HG03097 (cell line): ENCODE measurements around the gene INF2.

Experiments used
- ATAC-seq: cut with Tn5 transposase; IDR thresholded peaks from one replicate; pipeline ENCODE4 v1.9.1; 2021; ENCODE audit not compliant: unreplicated experiment, low FRiP score

Gene INF2

DNA sequence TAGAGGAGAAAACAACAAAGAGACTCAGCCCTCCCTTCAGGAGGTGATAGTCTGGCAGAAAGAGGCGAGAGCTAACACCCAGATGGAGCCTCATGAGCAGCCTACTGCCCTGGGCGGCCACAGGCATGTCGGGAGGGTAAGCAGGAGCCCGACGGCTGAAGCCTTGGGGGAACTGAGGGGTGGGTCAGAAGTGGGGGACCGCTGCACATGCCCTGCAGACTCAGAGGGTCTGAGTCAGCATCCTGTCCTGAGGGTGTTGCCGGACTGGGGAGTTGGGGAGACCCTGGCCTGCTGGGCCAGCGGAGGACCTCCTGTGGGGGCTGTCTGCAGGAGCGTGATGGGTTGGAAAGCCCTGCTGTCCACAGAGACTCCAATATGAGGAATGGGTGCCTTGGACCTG, 15.9 kb upstream of the INF2 start:
- no peak for ATAC-seq

DNA sequence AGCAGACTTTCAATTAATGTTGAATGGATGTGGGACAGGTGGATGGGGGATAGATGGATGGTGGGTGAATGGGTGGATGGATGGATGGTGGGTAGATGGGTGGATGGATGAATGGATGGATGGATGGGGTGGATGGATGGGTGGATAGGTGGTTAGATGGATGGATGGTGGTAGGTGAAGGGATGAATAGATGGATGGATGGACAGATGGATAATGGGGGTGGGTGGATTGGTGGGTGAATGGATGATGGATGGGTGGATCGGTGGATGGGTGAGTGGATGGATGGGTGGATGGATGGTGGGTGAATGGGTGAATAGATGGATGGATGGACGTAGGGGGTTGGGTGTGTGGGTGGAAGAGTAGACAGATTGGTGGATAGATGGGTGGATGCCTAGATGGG, 14.0 kb upstream of the INF2 start:
- ATAC-seq: no peak

DNA sequence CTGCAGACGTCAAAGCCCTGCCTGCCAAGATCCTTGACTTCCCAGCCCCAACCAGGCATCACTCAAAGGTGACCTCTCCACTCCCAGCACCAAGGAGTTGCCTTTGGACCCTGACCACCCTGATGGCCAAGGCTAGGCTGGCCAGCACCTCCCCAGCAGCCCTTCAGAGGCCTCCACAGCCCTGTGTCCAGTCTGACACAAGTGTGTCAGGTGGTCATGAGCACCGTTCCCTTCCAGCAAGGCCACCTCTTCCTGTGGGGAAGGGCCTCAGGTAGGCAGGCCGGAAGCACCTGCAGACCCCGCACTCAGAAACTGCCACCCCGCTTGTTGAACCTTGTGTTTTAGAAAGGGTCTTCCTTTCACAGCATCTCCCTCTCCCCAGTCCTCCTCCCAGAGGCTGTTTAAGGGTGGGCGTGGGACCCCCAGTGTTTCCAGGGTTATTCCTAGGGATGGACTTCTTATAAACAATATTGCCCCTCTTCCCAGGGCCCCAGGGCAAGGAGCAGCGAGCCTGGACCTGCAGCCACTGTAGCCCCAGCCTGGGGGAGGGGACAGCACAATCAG, 13.2 kb upstream of the INF2 start:
- ATAC-seq: no peak

DNA sequence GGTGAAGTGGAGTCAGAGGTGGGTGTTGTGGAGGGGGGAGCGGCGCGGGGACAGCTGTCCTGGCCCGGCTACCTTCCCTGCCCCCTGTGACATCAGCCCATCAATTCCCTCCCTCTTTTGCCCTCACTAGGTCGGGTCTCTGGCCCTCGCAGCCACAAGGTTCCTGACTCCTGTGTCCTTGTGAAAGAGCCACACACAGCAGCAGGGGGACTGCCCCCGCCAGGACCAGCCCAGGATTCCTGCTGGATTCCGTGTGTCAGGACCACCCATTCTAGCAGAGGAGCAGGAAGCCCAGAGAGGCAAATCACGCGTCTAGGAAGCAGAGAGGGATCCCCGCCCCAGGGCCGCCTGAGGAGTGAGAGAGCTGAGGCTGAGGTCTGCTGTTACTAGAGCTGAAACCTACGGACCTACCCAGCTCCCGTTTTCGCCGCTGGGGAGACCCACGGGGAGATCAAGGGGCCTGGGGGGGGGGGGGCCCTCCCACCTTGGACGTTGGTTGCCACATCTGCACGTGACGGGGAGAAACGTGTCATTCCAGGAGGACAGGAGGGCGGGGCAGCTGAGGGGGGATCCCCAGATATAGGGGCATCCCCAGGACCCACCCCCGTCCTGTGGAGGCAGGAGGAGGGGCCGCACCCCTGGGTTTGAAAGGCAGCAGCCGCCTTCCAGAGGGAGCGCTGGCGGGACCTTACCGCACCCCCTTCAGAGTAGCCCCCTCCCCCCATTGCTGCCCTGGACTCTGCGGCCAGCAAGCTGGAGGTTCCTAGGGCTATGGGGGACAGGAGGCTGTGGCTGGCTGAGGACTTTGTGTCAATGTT, 12.5 kb upstream of the INF2 start:
- ATAC-seq: no peak

DNA sequence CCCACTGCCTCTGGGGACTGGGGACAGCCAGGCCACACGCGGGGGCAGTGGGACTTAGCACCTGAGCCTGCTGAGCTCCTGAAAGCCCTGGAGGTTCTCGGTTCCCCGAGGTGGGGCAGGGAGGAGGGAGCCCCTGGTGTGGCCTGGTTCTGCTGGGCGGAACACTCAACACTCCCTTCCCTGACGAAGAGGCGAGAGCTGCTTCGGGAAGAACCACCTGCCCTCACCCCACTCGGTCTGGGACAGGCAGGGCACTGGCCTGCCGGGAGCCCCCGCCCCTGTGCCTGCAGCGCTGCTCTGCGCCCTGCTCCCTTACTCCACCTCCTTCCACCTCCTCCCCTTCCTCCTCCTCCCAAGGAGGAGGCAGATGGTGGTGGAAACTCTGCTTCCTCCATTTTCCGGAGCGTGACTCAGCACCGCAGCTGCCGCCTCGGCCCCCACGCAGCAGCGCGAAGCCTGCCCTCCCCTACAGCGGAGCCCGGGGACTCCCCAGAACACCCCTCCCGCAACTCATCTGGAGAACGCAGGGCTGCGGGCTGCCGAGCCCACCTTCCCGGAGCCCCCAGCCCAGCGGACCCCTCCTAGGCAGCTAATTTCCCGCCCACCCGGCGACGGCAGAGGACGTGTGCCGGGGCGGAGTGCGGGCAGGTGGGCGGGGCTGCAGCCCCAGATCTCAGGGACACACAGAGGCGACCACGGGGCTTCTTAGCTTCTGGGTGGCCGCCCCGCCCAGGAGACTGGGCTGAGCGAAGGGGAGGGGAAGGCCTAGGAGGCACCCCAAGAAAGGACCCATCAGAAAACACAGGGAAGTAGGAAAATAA, 11.7 kb upstream of the INF2 start:
- peak; percentile 45 for ATAC-seq

DNA sequence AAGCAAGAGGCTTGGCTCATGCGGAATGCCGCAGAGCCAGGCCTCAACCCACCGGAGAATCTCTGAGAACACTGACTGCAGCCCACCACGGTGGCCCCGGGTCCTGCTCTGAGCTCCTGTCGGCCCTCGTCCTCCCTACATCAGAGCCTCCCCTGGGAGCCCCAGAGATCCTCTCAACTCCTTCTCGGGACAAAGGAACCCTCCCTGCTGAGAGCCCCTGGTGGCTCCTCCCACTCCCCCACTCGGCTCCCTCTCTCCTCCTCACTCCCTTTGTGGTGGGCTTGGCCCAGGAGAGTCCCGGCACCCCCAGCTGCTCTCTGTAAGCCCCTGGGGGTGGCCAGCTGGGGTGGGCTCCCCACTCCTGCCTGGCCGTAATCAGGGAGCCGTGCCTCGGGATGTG, 11.1 kb upstream of the INF2 start:
- ATAC-seq: no peak

DNA sequence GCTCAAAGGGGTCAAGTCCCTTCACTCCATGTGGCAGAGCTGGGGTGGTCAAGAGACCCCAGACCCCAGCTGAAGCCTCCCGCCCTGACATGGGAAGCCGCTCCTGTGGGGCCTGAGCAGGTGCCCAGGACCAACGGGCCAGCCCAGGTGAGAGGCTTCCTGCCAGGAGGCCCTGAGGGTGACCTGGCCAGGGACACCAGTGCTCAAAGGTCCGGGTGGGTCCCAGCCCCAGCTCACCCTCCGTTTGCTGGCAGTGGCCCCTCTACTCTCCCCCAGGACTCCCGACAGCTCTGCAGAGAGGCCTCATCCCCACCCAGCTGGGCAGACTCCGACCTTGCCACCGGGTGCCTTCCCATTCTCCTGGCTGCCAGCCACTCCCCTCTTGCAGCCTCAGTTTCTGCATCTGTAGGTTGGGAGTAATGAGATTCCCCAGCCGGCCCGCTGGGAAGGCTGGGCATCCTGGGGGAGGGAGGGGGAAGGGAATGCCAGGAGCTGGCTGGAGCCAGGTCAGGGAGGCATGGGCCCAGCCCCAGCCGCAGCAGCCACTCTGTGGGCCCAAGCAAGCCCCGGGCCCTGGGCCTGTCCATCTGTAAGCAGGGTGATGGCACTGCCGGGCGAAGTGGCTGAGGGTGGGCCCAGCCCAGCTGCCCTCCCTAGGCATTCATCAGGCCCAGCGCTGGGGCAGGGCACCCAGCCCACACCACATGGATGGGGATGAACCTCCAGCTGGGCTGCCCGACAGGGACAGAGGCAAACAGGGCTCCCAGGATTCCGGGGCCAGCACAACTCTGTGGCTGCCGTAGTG, 10.3 kb upstream of the INF2 start:
- ATAC-seq: no peak

DNA sequence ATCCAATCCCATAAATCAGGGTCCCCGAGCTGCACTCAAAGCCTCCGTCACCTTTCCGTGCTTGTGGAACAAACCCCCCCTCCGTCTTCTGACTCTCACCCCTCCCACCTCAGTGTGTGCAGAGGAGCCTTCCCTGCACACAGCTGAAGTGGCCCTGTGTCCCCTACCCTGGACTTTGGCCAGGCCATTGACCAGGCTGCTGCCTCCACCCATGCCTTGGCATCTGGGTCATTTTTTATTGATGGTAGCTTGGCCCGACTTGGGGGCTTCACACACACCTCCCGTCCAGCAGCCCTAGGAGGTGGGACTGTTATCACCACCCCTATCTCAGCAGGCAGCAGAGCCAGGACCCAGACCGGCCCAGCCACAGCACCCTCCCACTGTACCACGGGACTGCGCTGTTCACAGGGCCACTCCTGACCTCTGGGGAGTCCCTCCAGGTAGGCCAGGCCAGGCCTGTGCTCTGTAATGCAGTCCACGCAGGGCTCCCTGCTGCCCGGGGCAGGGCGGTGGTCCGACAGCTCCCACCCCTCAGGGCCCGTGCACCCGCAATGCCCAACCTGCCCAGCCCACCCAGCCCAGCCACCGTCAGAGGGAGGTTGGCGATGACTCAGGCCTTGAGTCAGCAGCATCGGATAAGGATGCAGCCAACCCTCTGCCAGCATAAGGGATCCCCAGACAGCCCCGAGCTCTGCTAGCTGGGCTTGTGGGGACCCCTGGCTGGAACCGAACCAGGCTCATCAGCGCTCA, 9.2 kb upstream of the INF2 start:
- no peak for ATAC-seq

DNA sequence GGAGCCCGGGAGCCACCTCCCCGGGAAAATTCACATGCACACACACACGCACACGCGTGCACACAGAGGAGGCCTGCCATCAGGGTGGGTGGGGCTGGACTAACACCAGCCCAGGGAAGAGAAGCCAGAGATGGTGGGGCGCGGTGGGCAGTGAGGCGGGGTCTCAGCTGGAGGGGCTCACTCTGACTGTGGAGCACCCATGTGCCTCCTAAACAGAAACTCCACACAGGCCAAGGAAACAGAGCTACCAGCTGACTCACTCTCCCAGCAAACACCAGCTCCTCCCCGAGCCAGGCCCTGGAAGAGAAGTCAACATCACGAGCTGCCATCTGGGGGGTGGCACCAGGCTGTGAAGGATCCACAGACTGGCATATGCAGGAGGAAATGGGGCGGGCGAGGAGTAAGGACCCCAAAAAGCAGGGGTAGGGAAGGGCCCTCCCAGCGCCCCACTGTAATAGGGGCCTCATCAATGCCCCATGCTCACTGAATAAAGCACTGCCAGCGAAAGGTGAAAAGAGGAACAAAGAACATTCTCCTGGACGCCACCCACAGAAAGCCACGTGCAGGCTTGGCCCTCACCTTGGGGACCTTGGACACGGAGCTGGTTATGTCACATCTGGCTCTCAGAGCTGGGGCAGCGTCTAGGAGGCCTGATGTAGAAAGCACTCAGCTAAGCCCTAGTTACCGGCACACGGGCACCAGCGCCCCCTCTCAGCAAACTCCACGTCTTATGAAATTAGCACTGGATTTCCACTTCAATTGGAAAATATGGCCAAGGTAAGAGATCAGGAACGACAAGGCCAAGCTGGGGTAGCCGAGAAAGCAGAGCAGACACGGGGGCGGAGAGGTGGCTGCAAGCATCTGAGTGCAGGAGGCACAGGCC, 8.4 kb upstream of the INF2 start:
- ATAC-seq: no peak

DNA sequence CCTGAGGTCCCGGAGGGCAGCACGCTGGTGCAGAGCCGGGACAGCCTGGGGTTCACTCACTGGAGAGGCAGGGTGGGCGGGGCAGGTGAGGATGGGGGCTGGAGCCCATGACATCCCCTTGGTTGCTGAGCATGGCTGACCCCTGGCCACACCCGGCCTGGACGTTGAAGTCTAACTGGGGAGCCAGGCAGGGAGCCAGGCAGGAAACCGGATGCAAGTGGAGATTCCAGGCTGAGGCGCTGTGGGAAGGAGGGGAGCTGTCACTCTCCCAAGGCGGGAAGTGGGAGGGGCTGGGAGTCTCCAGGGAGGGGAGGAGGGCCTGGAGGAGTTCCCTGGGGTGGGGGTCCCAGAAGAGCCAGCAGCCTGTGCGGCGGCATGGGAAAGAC, 7.7 kb upstream of the INF2 start:
- no peak for ATAC-seq

DNA sequence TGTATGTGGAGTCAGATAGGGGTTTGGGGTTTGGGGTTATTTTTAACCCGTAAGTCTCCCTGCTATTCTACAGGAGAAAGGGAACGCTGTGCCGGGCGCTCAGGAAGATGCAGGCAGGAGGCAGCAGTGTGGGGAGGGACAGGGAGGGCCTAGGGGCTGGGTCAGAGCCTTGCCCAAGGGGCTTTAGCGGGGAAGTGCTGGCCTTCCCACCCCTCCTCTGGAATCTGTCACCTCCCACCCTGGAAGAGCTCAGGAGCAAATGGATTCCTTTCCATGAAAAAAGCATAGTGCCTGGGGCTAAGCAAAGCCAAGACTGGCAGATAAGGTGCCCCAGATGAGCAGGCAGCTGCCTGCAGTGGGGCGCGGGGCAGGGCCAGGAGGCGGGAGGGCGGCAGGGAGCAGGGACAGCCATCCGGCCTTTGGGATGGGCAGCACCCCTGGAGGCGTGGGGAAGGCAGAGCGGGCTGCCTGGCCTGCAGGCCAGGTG, 7.3 kb upstream of the INF2 start:
- no peak for ATAC-seq

DNA sequence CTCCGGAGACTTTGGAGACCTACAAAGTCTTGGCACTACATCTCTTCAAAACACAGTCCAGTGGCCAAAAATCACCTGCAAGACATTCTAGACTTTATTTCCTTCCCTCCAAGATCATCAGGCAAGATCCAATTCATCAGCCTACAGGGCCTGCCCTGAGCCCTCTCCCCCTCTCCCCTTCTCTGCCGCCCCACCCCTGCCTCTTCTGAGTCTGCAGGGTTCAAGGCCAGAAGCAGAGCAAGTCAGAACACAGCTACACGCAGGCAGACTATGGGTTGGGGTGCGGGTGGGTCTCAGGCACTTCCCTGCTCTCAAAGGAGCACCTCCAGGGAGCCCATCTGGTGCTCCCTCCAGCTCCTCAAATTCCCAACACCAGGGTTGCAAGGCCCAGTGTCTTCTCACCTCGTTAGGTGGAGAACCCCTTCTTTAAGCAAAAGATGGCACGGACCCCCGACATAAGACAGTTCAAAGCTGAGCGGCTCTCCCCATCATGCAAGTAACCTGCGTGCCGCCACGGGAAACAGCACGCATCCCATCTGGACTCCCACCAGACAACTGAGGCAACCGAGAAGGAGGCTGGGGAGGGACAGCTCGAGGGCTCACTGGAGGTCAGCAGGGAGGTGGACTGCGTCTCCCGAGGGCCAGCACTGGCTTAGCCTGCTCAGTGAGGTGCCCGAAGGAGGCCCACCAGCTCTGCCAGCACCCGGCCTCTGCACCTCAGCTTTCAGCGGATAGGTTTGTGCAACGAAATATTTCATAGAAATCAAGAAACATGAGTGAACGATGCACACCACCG, 5.6 kb upstream of the INF2 start:
- no peak for ATAC-seq

DNA sequence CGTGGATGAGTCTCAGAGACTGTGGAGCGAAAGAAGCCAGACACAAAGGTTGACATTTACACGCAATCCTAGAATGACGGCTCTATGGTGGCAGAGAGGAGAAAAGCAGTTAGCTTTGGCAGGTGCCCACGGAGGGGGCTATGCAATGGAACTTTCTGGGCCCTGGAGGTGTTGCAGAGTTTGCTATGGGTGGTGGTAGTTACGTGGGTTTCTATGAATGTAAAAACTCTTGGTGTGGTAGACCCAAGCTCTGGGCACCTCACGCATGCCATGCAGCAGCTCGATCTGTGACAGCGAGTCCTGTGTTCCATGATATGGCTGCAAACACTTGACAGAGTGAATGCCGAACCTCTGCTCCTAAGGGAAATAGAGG, 5.0 kb upstream of the INF2 start:
- no peak for ATAC-seq

DNA sequence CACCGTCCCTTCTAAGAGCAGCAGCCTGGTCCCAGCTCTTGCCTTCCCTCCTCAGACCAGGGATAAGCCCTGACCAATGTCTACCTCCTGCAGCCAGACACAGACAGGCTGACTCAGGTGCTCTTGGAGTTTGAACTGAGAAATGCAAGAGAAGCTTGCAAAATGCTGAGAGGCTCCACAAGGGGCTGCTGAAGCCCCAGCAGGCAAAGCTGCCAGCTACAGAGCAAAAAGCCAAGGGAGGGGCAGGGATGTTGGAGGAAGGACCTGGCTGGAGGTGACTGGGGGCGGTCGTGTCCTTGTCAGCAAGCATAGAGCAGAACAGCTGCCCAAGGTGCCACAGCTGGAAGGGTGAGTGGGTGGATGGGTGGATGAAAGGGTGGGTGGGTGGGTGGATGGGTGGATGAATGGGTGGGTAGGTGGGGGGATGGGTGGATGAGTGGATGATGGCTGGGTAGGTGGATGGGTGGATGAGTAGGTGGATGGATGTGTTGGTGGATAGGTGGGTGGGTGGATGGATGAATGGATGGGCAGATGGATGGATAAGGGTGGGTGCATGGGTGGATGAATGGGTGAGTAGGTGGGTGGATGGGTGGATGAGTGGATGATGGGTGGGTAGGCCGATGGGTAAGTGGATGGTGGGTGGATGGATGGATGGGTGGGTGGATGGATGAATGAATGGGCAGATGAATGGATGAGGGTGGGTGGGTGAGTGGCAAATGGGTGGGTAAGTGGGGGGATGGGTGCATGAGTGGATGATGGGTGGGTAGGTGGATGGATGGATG, 4.0 kb upstream of the INF2 start:
- no peak for ATAC-seq

DNA sequence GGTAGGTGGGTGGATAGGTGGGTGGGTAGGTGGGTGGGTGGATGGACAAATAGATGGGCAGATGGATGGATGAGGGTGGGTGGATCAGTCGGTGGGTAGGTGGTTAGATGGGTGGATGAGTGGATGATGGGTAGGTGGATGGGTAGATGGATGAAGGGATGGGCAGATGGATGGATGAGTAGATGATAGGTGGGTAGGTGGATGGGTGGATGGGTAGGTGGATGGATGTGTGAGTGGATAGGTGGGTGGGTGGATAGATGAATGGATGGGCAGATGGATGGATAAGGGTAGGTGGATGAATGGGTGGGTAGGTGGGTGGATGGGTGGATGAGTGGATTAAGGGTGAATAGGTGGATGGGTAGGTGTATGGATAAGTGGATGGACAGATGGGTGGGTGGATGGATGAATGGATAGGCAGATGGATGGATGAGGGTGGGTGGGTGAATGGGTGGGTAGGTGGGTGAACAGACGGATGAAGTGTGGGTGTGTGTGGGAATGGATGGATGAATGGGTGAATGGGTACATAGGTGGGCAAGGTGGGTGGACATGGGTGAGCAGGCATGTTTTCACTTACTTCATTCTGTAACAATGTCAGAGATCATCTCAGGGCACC, 3.3 kb upstream of the INF2 start:
- no peak for ATAC-seq

DNA sequence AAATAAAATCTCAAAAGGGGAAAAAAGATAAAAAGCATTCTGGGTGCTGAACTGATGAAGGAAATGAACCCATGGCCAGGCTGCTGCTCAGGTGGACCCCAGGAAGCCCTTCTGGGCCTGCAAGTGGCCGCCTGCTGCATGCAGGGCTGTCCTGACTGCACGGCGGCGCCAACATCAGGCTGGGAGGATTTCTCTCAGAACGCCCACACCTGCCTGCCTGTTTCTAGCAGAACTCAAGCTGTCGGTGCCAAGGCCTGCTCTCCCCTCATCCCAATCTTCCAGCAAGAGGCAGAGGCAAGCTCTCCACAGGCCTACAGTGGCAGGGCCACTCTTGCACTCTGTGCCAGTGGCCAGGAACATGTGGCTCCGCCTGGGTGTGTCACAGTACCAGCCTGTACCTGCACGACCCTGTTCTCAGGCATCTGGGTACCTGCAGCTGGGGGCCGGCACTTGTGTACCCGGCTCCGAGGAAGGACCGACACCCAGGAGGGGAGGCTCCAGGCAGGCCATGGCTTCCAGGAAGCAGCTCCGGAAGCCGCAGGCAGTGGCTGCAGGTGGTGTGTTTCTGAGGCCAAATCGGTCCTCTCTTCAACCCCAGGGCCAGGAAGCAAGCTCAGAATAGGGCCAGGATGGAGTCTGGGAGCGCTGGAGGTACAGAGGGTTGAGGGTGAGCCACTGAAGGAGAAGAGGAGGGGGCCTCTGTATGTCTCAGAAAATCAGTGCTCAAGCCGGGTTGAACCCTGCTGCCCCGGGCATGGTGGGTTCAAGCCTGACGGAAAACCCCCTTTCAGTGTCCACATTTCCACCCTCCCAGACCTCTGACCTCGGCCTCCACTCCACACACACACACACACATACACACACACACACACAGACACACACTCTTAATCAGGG, 2.5 kb upstream of the INF2 start:
- no peak for ATAC-seq
